ENCODE data around the gene MANBA. TPM values are rescaled to one million over a fixed set of nuclear protein-coding genes. Genes with fewer than 3 reads are reported as not detected.
A peak's percentile ranks its signal among the peaks of the same experiment; 100 is the strongest.

Gene MANBA
- total and polyA plus RNA-seq, 2 of the 13 experiments (the other 11 are each of a cell fraction or from before 2014, with no cell fraction given): 11.7 to 33.3 TPM

DNA sequence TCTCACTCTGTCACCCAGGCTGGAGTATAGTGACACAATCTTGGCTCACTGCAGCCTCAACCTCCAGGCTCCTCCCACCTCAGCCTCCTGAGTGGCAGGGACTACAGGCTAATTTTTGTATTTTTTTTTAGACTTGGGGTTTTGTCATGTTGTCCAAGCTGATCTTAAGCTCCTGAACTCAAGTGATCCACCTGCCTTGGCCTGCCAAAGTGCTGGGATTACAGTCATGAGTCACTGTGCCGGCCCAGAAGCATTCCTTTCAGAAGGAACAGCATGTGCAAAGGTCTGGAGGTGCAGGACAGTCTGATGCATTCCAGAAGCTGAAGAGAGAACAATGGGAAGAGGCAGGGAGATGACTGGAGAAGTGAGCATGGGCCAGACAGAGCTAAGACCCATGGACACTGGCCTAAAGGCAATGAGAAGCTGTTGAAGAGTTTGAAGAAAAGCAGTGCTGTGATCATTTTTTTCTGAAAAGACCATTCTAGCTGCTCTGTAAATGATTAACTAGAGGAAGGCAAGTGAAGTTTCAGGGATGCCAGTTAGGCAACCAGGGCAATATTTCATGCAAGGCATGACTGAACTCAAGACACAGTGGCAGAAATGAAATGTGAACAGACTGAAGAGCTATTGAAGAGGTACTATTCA lies 43.2 kb downstream of the MANBA start (continued):
- TF ChIP-seq ZNF572 (CRISPR knock-in tag; IDR thresholded peaks at IDR 0.05) (no peak), ZNF513 (CRISPR knock-in tag; conservative IDR thresholded peaks at IDR 0.05) (no peak), TGIF2 (CRISPR knock-in tag; IDR thresholded peaks at IDR 0.05) (peak; percentile 56; the same call in 1 of the 2 replicates), CBX5 (CRISPR knock-in tag; IDR thresholded peaks at IDR 0.05; ENCODE audit: borderline replicate concordance) (0 out of 2 replicates have a peak, but pooled peaks have one; percentile 66), MED13 (CRISPR knock-in tag; IDR thresholded peaks at IDR 0.05) (no peak), HOXD1 (CRISPR knock-in tag; IDR thresholded peaks at IDR 0.05) (no peak), ATF3 (CRISPR knock-in tag; IDR thresholded peaks at IDR 0.05) (peak; percentile 69; the same call in 1 of the 2 replicates), ARID3A (IDR thresholded peaks at IDR 0.05; ENCODE audit: low read depth, low read length) (no peak), ZNF792 (CRISPR knock-in tag; IDR thresholded peaks at IDR 0.05) (no peak), U2AF2 (IDR thresholded peaks at IDR 0.05; ENCODE audit: low read depth, low read length) (no peak), NAIF1 (CRISPR knock-in tag; IDR thresholded peaks at IDR 0.05; ENCODE audit: borderline replicate concordance) (0 out of 2 replicates have a peak, but pooled peaks have one; percentile 45), PHF20 (CRISPR knock-in tag; IDR thresholded peaks at IDR 0.05) (no peak), TARDBP (CRISPR knock-in tag; IDR thresholded peaks at IDR 0.05) (peak; percentile 54; the same call in 1 of the 2 replicates), ZNF292 (CRISPR knock-in tag; IDR thresholded peaks at IDR 0.05; ENCODE audit: borderline replicate concordance, low read depth) (0 out of 2 replicates have a peak, but pooled peaks have one; percentile 53), ZUFSP (CRISPR knock-in tag; IDR thresholded peaks at IDR 0.05; ENCODE audit: borderline replicate concordance) (no peak), NFKB2 (CRISPR knock-in tag; IDR thresholded peaks at IDR 0.05; ENCODE audit: borderline replicate concordance) (no peak), REXO4 (CRISPR knock-in tag; IDR thresholded peaks at IDR 0.05; ENCODE audit: borderline replicate concordance) (no peak)
- TF ChIP-seq, protein P1, sequence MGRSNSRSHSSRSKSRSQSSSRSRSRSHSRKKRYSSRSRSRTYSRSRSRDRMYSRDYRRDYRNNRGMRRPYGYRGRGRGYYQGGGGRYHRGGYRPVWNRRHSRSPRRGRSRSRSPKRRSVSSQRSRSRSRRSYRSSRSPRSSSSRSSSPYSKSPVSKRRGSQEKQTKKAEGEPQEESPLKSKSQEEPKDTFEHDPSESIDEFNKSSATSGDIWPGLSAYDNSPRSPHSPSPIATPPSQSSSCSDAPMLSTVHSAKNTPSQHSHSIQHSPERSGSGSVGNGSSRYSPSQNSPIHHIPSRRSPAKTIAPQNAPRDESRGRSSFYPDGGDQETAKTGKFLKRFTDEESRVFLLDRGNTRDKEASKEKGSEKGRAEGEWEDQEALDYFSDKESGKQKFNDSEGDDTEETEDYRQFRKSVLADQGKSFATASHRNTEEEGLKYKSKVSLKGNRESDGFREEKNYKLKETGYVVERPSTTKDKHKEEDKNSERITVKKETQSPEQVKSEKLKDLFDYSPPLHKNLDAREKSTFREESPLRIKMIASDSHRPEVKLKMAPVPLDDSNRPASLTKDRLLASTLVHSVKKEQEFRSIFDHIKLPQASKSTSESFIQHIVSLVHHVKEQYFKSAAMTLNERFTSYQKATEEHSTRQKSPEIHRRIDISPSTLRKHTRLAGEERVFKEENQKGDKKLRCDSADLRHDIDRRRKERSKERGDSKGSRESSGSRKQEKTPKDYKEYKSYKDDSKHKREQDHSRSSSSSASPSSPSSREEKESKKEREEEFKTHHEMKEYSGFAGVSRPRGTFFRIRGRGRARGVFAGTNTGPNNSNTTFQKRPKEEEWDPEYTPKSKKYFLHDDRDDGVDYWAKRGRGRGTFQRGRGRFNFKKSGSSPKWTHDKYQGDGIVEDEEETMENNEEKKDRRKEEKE (IDR thresholded peaks at IDR 0.05): no peak
- TF ChIP-seq, protein P2, sequence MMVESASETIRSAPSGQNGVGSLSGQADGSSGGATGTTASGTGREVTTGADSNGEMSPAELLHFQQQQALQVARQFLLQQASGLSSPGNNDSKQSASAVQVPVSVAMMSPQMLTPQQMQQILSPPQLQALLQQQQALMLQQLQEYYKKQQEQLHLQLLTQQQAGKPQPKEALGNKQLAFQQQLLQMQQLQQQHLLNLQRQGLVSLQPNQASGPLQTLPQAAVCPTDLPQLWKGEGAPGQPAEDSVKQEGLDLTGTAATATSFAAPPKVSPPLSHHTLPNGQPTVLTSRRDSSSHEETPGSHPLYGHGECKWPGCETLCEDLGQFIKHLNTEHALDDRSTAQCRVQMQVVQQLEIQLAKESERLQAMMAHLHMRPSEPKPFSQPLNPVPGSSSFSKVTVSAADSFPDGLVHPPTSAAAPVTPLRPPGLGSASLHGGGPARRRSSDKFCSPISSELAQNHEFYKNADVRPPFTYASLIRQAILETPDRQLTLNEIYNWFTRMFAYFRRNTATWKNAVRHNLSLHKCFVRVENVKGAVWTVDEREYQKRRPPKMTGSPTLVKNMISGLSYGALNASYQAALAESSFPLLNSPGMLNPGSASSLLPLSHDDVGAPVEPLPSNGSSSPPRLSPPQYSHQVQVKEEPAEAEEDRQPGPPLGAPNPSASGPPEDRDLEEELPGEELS (CRISPR knock-in tag; IDR thresholded peaks at IDR 0.05): 0 out of 2 replicates have a peak, but pooled peaks have one; percentile 21
